ENCODE results near the gene HIRIP3. TPM values are rescaled to one million over a fixed set of nuclear protein-coding genes. Genes with fewer than 3 reads are reported as not detected.

HIRIP3 gene
- total RNA-seq, 6 experiments from 2014 or later: 5.2 to 12.9 (median 9.0) TPM

DNA sequence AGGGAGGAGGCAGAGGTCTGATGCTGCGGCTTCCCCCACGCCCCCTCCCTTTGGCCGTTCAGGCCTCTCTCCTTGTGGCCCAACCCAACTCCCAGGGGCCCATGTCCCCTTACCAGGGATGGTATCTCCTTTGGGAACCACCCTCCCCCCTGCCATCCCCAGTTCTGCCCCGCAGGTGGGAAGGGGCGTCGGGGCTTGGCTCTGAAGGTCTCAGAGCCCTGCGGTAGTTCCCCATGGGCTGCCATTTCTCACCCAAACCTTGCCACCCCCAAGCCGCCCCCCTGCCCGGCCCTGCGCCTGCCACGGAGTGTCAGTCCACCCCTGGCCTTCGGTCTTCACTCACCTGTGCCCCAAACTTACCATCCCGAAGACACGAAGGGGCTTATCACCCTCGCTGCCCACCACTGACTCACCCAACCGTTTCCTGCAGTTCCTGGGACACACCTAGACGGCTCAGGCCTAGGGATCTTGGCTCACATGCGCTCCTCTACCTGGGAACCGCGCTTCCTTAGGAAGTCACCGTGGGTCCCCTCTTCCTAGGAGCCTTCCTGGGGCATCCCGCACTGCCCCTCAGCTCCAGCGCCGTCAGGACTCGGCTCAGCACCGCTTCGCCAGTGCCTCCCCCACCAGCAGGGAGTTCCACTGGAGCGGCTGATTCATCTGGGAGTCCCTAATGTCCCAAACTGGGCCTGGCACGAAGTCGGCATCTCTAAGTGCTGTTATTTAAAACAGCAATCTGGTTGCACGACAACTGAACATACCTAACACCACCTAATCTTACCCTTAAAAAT is 16.5 kb upstream of the HIRIP3 start:
- ATAC-seq (no peak), DNase-seq (no peak)
- intact Hi-C loops (cut with DNase I): no loop called here
- TF ChIP-seq, protein P1, sequence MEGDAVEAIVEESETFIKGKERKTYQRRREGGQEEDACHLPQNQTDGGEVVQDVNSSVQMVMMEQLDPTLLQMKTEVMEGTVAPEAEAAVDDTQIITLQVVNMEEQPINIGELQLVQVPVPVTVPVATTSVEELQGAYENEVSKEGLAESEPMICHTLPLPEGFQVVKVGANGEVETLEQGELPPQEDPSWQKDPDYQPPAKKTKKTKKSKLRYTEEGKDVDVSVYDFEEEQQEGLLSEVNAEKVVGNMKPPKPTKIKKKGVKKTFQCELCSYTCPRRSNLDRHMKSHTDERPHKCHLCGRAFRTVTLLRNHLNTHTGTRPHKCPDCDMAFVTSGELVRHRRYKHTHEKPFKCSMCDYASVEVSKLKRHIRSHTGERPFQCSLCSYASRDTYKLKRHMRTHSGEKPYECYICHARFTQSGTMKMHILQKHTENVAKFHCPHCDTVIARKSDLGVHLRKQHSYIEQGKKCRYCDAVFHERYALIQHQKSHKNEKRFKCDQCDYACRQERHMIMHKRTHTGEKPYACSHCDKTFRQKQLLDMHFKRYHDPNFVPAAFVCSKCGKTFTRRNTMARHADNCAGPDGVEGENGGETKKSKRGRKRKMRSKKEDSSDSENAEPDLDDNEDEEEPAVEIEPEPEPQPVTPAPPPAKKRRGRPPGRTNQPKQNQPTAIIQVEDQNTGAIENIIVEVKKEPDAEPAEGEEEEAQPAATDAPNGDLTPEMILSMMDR (IDR thresholded peaks at IDR 0.05): no peak
- TF ChIP-seq POLR2A (IDR thresholded peaks at IDR 0.05): no peak
- Histone ChIP-seq H3K4me3 (no peak overlapping the region), H3K9me3 (no peaks in the 10 kb centered on the region), H3K27me3 (no peaks in the 10 kb centered on the region), H3K4me1 (peaks cover 0 to 7% (median 0%) of the 10 kb centered on the region in 4 donors), H3K27ac (no peak overlapping the region), H3K36me3 (no peaks in the 10 kb centered on the region)
- 29% methylated on average over 9 of the region's 31 CpGs for WGBS (ENCODE audit: insufficient coverage, low coverage, low lambda C conversion rate, missing lambda C conversion rate)

DNA sequence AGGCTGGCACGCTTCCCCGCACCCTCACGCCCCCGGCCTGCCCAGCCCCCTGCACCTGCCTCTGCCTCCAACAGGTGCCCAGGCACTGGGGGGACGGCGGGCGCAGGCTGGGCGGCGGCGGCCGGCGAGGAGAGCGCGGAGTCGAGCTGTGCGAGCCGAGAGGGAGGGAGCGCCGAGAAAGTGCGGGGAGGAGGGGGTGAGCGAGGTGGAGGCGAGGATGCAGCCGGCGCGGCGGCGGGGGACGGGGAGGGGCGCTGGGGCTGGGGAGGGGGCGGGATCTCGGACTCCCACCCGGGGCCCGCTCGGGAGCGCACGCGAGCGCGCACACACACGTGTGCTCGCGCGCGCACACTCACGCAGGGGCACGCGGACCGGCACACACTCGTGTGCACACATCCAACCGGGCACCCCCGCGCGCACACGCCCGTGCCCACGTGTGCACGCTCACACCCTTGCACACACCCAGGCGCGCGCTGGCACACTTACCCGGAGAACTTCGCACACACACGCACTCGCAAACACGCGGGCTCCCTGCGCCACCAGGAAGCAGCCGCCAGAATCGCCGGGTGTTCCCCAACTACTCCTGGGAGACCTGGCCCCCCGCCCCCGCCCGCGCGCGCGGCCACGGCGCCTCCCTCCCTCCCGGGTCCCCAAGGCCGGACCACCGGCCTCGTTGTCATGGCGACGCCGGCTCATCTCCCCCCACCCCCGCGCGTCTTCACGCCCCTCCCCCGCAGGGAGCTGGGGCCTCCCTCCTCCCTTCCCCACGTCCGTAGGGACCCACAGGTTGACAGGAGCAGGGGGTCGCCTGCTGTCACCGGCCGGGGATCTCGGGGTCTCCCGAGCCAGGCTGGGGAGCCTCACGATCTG is 15.7 kb upstream of the HIRIP3 start, which contains the start of gene DOC2A:
Gene DOC2A (minus strand): TSS at position 184 of the 870 bp plus-strand sequence. CDS start 805 bp downstream, outside the sequence.
- no peak for DNase-seq
- intact Hi-C loops (cut with DNase I): no loop called here

DNA sequence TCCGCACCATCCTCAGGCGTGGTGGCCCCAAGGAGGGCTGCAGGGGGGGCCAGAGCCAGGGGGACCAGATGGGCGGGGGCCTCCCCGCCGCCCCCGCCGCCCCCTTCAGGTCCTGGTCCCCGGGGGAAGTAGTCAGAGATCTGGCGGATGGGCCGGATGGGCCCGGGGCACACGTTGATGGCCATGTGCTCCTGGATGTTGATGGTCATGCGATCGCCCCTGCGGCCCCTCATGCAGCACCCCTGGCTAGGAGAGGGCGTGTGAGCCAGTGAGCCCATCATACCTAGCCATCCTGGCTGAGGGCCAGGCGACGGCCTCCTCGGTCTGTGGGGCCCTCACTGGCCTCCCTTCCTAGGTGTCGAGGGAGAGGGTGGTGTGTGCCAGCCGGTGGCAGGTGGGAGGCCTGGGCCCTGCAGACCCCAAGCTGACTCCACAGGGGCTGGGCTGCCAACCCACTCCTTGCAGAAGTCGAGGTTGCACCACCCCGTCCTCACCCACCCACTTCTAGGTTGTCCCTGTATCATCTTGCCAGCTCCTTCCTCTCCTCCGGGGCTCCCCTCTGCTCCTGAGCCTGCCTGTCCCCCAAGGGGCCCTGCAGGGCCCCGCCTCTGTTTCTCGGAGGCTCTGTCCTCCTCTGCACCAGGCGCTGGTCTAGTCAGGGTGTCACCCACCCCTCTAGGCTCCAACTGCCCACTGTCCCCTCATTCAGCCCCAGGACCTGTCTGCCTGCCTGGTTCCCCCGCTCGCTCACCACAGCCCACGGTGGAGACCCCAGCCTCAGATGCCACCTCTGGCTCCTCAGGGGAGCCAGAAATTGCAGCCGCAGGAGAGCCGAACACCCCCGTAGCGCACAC is 14.8 kb upstream of the HIRIP3 start:
- no peak for DNase-seq
- peak in 1 of 4 donors; percentile 6 for ATAC-seq
- H3K4me1 ChIP-seq: peaks cover 0 to 7% (median 0%) of the 10 kb centered on the region in 4 donors
- H3K36me3 ChIP-seq: no peaks in the 10 kb centered on the region
- 3% methylated on average over 6 of the region's 34 CpGs for WGBS (ENCODE audit: insufficient coverage, low coverage, low lambda C conversion rate, missing lambda C conversion rate)
- no peak overlapping the region for H3K4me3 ChIP-seq
- no peak overlapping the region for H3K27ac ChIP-seq
- TF ChIP-seq, protein P1 (IDR thresholded peaks at IDR 0.05): no peak
- TF ChIP-seq POLR2A (IDR thresholded peaks at IDR 0.05): no peak
- intact Hi-C loops (cut with DNase I): no loop called here
- no peaks in the 10 kb centered on the region for H3K9me3 ChIP-seq
- H3K27me3 ChIP-seq: no peaks in the 10 kb centered on the region

More for the DNA sequence above, 15.7 kb upstream of the HIRIP3 start, which contains the start of gene DOC2A:
- peak within 1 kb of the TSS in 1 of 3 donors; percentile 4 for H3K4me3 ChIP-seq
- H3K9me3 ChIP-seq: no peaks in the 10 kb centered on the region
- no peaks in the 10 kb centered on the region for H3K36me3 ChIP-seq
- ATAC-seq: no peak
- H3K27ac ChIP-seq: no peak within 1 kb of the TSS
- TF ChIP-seq, protein P1 (IDR thresholded peaks at IDR 0.05): no peak
- TF ChIP-seq POLR2A (IDR thresholded peaks at IDR 0.05): no peak
- 0% methylated on average over 10 of the region's 99 CpGs for WGBS (ENCODE audit: insufficient coverage, low coverage, low lambda C conversion rate, missing lambda C conversion rate)
- no peaks in the 10 kb centered on the region for H3K27me3 ChIP-seq
- H3K4me1 ChIP-seq: peaks cover 0 to 7% (median 0%) of the 10 kb centered on the region in 4 donors

Data from right lobe of liver (tissue), 6 donors.